ENCODE results near the gene CTSA. TPM values are rescaled to one million over a fixed set of nuclear protein-coding genes. Genes with fewer than 3 reads are reported as not detected.
"Not testable (repeated sequence)": the region's sequence is repeated elsewhere in the genome, so short reads cannot be mapped to it uniquely, and the experiment has no call there.

Gene CTSA
- total and polyA plus RNA-seq, 9 donors = 45.0 to 210 (median 110) TPM

DNA sequence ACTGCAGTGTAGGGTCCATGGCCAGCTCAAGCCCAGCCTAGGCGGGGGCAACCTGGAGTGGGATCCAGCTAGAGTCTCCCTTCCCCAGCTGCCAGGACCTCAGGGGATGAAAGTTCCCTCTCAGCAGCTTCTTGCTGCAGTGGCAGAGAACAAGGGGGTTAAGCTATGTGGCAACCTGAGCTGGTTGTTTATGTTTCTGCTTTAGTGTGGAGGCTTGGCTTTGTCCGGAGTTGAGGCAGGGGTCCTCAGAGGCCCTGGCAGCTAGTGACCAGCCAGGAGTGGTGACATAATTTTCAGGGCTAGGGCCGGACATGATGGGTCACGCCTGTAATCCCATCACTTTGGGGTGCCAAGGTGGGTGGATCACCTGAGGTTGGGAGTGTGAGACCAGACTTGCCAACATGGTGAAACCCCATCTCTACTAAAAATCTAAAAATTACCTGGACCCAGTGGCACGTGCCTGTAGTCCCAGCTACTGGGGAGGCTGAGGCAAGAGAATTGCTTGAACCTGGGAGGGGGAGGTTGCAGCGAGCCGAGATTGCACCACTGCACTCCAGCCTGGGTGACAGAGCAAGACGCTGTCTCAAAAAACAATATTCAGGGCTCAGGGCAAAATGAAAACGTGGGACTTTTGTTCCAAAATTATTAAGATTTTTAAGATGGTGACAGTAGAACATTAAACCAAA lies 34.8 kb downstream of the CTSA start:
- H3K36me3 ChIP-seq = no peaks in the 10 kb centered on the region
- 66 to 70% (median 68%) methylated on average over 9 of the region's 9 CpGs for WGBS, 3 donors
- TF ChIP-seq POLR2A (IDR thresholded peaks at IDR 0.05) = no peak
- no peak for TF ChIP-seq CTCF (IDR thresholded peaks at IDR 0.05)
- TF ChIP-seq EP300 (IDR thresholded peaks at IDR 0.05) = no peak
- peaks cover 22% of the 10 kb centered on the region for H3K4me1 ChIP-seq (ENCODE audit: insufficient read depth)
- peak overlapping the region; percentile 75 to 91 for H3K27ac ChIP-seq
- intact Hi-C loops (cut with DNase I) = no loop called here
- peak in 2 of 5 donors; percentile 13 to 34 for DNase-seq
- no peak overlapping the region for H3K4me3 ChIP-seq
- no peaks in the 10 kb centered on the region for H3K9me3 ChIP-seq
- H3K27me3 ChIP-seq = no peaks in the 10 kb centered on the region

DNA sequence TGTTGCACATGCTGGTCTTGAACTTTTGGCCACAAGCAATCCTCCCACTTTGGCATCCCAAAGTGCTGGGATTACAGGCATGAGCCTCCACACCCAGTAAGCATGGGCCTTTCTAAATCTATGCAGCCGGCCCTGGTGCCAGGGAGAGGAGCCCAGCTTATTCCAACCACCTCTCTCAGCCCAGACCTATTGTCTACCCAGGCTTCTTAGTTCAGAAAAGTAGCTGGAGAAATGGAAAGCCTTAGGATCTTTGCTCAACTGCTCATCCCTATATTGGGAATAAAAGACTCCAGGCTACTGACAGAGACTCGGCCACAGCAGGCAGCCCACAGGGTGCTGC lies 35.6 kb downstream of the CTSA start:
- intact Hi-C loops (cut with DNase I) = no loop called here
- Histone ChIP-seq H3K27me3 (no peaks in the 10 kb centered on the region), H3K27ac (peak overlapping the region in 1 of 2 donors; percentile 91), H3K4me1 (ENCODE audit: insufficient read depth) (peaks cover 16% of the 10 kb centered on the region), H3K36me3 (no peaks in the 10 kb centered on the region), H3K9me3 (no peaks in the 10 kb centered on the region), H3K4me3 (no peak overlapping the region)
- WGBS, 3 donors = 51 to 71% (median 55%) methylated on average over 2 of the region's 2 CpGs
- no peak for DNase-seq
- TF ChIP-seq CTCF (IDR thresholded peaks at IDR 0.05) = no peak
- TF ChIP-seq EP300 (IDR thresholded peaks at IDR 0.05) = no peak
- TF ChIP-seq POLR2A (IDR thresholded peaks at IDR 0.05) = no peak

DNA sequence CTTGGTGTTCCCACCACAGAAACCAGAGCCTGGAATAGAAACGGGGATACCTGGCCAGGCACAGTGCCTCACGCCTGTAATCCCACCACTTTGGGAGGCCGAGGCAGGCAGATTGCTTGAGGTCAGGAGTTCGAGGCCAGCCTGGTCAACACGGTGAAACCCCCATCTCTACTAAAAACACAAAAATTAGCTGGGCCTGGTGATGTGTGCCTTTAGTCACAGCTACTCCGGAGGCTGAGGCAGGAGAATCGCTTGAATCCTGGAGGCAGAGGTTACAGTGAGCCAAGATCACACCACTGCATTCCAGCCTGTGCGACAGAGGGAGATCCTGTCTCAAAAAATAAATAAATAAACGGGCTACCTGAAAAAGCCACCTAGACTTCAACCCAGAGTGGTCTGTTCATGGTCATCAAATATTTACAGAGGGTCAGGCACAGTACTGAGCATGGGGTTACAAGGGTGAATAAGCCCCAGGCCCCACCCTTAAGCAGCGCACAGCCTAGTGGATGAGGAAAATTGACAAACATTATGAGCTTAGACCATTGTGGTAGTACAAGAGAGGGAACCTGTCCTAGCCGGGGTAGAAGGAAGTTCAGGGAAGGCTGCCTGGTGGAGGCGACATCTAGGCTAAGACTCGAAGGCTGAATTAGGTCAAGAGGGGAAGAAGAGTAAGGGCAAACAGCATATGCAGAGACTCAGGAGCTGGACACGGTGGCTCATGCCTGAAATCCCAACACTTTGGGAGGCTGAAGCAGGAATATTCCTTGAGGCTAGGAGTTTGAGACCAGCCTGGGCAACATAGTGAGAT lies 36.1 kb downstream of the CTSA start:
- H3K27ac ChIP-seq = peak overlapping the region in 1 of 2 donors; percentile 91
- H3K9me3 ChIP-seq = no peaks in the 10 kb centered on the region
- no peaks in the 10 kb centered on the region for H3K36me3 ChIP-seq
- peaks cover 13% of the 10 kb centered on the region for H3K4me1 ChIP-seq (ENCODE audit: insufficient read depth)
- 57 to 69% (median 68%) methylated on average over 14 of the region's 14 CpGs for WGBS, 3 donors
- peak in 2 of 5 donors; percentile 11 to 21 for DNase-seq
- no peaks in the 10 kb centered on the region for H3K27me3 ChIP-seq
- intact Hi-C loops (cut with DNase I) = no loop called here
- TF ChIP-seq EP300 (IDR thresholded peaks at IDR 0.05) (no peak), CTCF (IDR thresholded peaks at IDR 0.05) (no peak), POLR2A (IDR thresholded peaks at IDR 0.05) (no peak)
- no peak overlapping the region for H3K4me3 ChIP-seq

DNA sequence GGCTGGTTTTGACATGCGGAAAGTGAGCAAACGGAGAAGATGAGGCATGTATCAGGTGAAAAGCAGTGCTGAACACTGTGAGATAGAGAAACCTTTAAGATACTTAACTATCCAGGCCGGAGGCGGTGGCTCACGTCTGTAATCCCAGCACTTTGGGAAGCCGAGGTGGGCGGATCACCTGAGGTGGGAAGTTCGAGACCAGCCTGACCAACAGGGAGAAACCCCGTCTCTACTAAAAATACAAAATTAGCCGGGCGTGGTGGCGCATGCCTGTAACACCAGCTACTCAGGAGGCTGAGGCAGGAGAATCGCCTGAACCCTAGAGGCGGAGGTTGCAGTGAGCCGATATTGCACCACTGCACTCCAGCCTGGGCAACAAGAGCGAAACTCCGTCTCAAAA lies 40.5 kb downstream of the CTSA start:
- H3K27me3 ChIP-seq; H3K4me3 ChIP-seq; H3K27ac ChIP-seq; H3K9me3 ChIP-seq; DNase-seq; H3K36me3 ChIP-seq; H3K4me1 ChIP-seq (ENCODE audit: insufficient read depth): not testable (repeated sequence)
- intact Hi-C loops (cut with DNase I) = loop anchor here in 1 of 4 donors (5.0 kb wide), 1 partner anchor 39 kb away; the partner anchor contains the start of genes CTSA and NEURL2
- 89 to 90% (median 90%) methylated on average over 17 of the region's 17 CpGs for WGBS, 3 donors

All from ovary (tissue), 9 donors.